HG03139 (cell line): ENCODE measurements around the gene SCGB1C2.

Source experiments
- ATAC-seq: cut with Tn5 transposase; IDR thresholded peaks from one replicate; pipeline ENCODE4 v1.9.1; 2021; ENCODE audit not compliant: unreplicated experiment

Gene SCGB1C2

DNA sequence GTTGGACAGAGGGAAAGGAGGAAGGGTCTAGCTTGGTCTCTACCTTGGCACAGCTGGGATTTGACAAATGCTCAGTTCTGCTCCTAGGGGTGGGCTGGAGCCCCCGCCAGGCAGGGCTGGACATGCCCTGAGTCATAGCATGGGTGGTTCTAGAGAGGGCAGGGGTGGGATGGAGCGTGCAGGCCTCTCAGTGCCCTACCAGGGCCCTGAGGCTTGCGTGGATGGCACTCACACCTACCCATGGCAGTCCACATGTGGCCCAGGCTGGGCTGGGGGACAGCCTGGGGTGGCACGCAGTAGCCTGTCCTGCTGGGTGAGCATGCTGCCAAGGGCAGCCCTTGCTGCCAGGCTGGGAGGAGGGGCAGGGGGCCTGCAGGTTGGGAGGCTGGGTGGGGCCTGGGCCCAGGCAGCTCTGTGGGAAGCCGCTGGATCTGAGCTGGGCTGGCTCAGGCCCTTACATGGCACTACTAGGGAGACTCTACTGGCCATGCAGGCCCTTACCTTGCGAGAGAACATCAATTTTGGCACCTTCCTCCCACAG, 32.8 kb downstream of the SCGB1C2 start:
- ATAC-seq, result no peak

GRCh38 chr17:171871-172270, 34.5 kb downstream of the SCGB1C2 start:
- no peak for ATAC-seq

DNA sequence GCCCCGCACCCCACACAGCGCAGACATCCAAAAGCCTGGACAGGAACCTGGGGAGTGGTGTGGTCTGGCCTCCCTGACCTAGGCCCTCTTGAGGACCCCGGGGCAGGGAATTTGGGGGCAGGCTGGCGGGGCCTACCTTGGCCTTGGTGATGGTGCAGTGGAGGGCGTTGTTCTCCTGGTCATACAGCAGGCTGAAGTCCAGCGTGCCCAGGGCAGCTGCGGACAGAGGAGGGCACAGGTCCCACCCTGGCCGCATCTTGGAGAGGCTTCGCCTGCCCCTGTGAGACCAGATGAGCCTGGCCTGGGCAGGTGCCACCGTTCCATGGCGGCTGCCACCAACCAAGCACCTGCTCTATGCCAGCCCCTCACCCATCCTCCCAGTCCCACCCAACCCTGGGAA, 35.0 kb downstream of the SCGB1C2 start:
- ATAC-seq, result no peak

GRCh38 chr17:173166-173911, 36.0 kb downstream of the SCGB1C2 start:
- ATAC-seq, result no peak

DNA sequence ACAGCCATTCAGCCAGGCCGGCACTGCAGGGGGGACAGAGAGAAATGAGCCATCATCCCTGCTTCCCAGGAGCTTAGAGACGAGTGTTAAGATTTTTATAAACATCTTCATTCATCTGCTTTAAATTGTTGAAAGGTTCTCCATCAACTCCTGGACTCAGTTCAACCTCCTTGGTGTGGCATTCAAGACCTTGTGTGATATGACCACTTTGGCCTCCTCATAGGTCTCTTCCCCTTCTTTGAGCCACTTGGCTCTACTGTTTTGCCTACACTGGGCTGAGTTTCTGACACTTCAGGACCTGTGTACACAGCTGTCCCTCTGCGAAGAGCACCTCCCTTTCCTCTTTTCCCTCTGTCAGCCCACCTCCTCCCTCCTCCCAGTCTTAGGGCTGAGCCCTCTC, 39.8 kb downstream of the SCGB1C2 start:
- no peak for ATAC-seq

DNA sequence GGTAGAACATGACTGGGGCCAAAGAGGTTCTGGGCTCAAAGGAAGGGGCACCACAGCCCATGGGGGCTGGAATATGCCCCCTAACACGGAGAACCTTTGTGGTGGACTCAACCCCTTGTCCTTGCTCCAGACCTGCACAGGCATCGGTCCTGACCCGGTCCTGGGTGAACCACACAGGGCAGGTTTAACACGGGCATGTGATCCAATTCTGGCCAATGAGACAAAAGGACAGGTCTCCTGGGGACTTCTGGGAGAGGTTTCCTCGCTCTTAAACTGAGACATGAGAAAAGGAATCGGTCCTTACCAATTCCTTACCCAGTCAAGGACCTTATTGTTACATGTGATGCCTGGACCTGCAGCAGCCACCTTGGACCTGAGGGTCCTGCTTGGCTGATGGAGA, 40.4 kb downstream of the SCGB1C2 start:
- ATAC-seq, result no peak

DNA sequence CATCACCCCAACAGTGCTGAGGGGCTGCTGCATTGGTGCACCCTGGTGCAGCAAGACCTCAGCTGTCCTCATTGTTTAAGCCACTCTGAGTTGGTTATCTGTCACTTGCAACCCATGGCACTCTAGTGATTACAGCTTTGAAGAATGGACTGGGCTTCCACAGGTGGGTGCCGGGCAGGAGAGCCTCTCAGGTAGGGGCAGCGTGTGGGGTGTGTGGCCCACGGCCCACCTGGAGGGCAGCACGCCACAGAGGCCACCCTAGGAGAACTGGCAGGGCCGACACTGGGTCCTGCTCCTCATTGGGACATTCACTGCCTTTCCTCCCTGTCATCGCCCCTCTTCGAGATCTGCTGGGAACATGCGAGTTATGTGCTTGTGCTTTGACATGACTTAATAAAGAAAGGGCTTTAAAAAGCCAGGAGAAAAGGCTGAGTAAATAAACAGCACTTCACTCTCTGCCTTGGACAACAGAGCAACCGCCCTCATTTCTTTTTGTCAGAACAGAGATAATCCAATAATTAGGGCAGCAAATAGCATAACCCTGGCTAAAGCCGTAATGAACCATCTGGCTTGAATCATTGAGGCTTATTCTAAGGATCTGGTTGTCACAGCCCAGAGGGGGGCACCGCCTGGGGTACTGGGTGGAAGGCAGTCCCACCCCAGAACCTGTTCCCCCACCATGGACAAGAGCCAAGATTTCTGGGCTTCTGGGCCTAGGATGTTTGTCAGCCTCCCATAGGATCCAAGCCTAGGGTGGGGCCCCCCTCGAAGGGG, 41.1 kb downstream of the SCGB1C2 start:
- ATAC-seq, result no peak

DNA sequence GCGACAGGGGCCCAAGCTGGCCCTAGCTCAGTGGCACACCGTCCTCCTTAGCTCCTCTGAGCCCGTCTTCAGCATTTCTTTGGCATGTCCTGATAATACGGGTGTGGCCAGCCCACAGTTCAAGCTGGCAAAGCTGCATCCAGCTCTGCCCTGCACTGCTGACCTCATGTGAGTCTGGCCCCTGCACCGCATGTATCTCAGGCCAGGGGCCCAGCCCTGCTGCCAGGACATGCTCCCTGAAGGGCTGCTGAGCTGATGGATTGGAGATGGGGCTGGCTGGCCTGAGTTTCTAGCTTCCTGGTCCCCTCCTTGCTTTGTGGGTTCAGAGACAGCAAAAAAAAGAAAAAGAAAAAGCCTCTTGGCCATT, 41.7 kb downstream of the SCGB1C2 start:
- no peak for ATAC-seq

DNA sequence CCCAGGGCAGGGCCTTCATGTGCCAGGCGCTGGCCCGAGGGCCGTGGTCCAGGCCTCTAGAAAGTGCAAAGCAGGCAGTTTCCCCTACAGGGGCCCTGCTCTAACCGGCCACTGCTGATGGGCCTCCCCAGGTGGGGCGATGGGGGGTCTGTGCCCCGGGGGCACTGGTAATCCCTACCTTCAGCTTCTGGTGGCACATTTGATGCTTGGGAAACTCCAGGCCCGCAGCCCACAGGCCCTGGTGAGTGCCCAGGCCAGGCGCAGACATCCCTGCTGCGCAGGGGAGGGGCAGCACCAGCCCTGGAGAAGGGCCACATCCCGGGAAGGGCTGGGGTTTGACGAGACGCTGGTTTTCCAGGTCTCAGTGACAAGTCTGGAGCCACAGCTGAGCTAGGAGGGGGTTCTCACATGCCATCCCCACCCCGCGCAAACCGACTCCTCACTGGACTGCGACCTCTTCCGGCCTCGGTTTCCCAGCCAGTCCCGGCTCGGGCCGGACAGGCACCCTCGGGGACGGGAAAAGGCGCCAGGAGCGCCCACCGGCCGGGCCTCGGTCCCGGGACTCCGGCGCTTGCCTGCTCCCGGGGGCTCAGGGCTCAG, 42.5 kb downstream of the SCGB1C2 start:
- no peak for ATAC-seq

- no peak for ATAC-seq
These were observed 43.2 kb downstream of the SCGB1C2 start for GRCh38 chr17:180381-181244.

DNA sequence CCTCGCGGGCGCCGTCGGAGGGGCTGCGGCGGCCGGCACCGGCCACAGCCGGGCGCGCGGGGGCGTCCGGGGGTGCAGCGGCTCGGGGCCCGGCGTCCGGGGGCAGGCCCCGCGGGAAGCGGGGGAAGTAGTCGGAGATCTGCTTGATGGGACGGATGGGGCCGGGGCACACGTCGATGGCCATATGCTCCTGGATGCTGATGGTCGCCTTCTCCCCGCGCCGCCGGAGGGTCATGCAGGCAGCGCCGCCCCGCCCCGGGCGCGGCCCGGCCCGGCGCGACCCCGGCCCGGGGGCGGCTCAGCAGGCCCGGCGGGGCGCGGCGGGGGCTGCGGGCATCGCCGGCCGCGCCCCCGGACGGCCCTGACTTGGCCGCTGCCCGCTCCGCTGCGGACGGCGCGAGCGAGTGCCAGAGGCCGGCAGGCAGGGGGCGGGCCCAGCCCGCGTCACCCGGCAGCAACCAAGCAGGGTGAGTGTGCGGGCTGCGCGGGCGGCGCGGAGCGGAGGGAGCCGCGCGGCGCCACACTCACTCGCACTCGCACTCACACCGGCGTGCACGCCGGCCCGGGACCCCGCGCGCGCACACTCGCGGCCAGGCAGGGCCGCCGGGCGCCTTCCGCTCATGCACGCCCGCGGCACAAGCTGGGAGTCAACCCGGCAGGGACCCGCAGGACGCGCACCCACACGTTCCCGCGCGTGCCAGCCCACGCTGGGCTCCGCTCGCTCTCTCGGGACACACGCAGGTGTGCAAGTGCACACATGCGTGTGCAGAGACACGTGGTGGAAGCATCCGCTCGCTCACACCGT, 44.1 kb downstream of the SCGB1C2 start, which contains the start of gene DOC2B:
TSS of gene DOC2B (minus strand) at position 406 of the 805 bp plus-strand sequence. CDS start at position 235, 171 bp downstream.
- ATAC-seq, result no peak

DNA sequence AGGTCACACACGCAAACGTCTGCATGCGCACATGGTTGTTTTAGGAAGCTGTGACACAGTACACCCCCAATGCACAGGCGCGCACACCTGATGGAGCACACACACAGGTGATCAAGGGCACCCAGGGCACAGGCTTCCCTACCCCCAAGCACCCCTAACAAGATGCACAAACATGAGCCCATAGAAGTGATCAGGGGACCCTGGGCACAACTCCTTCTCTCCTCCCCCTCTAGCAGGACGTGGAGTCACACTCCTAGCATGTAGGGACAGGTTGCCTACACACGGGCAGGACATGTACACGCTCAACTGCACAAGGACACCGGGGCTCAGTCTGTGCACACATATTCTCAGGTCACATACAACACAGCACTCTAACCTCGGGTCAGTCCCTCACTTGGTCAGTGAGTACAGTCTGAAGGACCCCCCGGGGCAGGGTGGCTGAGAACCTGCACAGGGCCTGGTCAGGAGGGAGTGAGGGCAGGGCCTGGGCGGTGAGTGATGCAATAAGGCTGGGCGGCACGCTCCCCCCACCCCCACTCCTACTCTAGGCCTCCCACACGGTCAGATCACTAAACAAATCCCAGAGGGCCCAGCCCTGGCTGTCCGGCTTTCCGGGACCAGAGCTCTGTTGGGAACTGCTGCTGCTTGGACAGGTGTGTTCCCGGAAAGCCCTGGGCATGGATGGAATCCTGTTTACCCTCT, 44.8 kb downstream of the SCGB1C2 start:
- no peak for ATAC-seq

DNA sequence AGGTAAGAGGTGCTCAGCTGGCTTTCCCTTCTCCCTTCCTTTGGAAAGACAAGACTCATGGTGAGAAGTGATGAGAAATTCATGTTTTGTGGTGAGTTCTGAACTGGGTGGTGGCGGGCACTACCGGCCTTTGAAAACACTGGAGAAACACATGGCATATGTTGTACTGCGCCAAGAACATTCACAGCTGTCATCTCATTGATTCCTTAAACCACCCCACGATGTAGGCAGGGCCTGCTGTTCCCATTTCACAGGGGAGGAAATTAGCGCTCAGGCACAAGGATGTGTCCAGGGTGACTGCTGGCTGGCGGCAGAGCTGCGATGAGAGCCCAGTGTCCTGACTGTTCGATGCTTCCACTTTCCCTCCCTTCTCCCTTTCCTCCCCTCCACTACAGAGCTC, 45.7 kb downstream of the SCGB1C2 start:
- no peak for ATAC-seq

DNA sequence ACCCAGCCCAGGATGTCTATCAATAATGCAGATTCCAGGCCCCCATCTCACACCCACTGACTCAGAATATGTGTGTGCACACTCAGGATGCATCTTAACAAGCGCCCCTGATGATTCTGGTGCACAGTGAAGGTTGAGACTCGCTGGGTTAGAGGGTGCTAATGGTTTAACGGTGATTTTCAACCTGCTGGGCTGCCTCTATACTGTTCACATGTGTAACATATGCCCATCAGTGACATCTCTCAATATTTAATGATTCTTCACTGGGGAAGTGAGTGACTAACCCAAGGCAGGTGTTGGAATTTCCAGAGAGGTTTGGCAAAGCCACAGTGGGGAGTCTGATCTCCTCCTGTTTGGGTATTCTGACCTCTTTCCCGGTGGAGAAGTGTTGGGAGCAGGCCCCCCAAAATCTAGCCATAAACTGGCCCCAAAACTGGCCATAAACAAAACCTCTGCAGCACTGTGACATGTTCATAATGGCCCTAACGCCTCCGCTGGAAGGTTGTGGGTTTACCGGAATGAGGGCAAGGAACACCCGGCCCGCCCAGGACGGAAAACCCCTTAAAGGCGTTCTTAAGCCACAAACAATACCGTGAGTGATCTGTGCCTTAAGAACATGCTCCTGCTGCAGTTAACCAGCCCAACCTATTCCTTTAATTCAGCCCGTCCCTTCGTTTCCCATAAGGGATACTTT, 48.2 kb downstream of the SCGB1C2 start:
- no peak for ATAC-seq

DNA sequence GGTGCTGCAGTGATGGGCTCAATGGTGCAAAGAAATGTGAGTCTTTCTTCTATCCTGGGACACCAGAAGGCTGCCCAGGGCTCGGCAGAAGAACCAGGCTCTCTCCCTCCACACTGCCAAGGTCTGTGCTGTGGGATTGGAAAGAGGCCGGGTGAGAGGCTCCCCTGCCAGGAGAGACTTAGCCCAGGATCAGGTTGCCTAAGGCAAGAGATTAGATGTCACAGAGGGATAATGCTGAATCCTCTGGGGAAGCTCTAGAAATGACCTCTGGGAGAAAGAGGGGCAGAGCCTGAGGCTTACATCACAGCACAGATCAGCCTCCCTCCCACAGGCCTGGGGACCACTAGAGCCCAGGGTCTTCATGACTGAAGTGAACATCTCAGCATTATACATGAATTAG, 49.8 kb downstream of the SCGB1C2 start:
- ATAC-seq, result no peak
